Loucy (cell line): Measurements from ENCODE around the gene POT1.

Experiments used
- H2AFZ ChIP-seq: fragments of 200-600 bp; sonication (generic); 2 replicates; pipeline ENCODE4 v1.6.0; 2016; ENCODE audit warnings: antibody characterized with exemption, mild to moderate bottlenecking, low read length, moderate library complexity
- H3F3A ChIP-seq: fragments of 200-600 bp; 2 replicates; pipeline ENCODE4 v1.6.0; 2016; ENCODE audit warnings: antibody characterized with exemption, low read depth, mild to moderate bottlenecking
- H3K27me3 ChIP-seq: fragments of 200-600 bp; sonication (generic); 2 replicates; pipeline ENCODE4 v1.6.1; 2014; ENCODE audit warnings: low read length, mild to moderate bottlenecking; ENCODE audit not compliant: insufficient read depth, poor library complexity, severe bottlenecking
- H3K36me3 ChIP-seq: fragments of 200-600 bp; sonication (generic); 2 replicates; pipeline ENCODE4 v1.6.1; 2016; ENCODE audit warnings: low read length; ENCODE audit not compliant: insufficient read depth
- H3K4me1 ChIP-seq: fragments of 200-600 bp; sonication (generic); 2 replicates; pipeline ENCODE4 v1.5.1; 2014; ENCODE audit warnings: low read length, mild to moderate bottlenecking; ENCODE audit not compliant: insufficient read depth, poor library complexity, severe bottlenecking
- H3K4me2 ChIP-seq: fragments of 200-600 bp; sonication (generic); 2 replicates; pipeline ENCODE4 v1.6.0; 2014; ENCODE audit warnings: antibody characterized with exemption, low read length, low read depth, mild to moderate bottlenecking; ENCODE audit not compliant: poor library complexity, severe bottlenecking
- H3K4me3 ChIP-seq: fragments of 200-600 bp; sonication (generic); 2 replicates; pipeline ENCODE4 v1.5.1; 2014; ENCODE audit warnings: low read length, mild to moderate bottlenecking, mixed read lengths; ENCODE audit not compliant: poor library complexity, severe bottlenecking
- H3K79me2 ChIP-seq: fragments of 200-600 bp; sonication (generic); 2 replicates; pipeline ENCODE4 v1.6.1; 2014; ENCODE audit warnings: low read length; ENCODE audit not compliant: insufficient read depth
- H3K9ac ChIP-seq: fragments of 200-600 bp; sonication (generic); 2 replicates; pipeline ENCODE4 v1.6.0; 2014; ENCODE audit warnings: mild to moderate bottlenecking, low read depth, low read length, moderate library complexity; ENCODE audit not compliant: poor library complexity, severe bottlenecking
- H3K9me2 ChIP-seq: fragments of 200-600 bp; sonication (generic); replicated peaks from 2 replicates; pipeline ENCODE4 v1.6.1; 2016; ENCODE audit warnings: low read depth, low read length, mixed read lengths
- H3K9me3 ChIP-seq: fragments of 200-600 bp; sonication (generic); 2 replicates; pipeline ENCODE4 v1.6.1; 2014; ENCODE audit warnings: mild to moderate bottlenecking, antibody characterized with exemption, low read length, low read depth; ENCODE audit not compliant: insufficient read depth
- H4K20me1 ChIP-seq: fragments of 200-600 bp; sonication (generic); 2 replicates; pipeline ENCODE4 v1.6.0; 2014; ENCODE audit warnings: antibody characterized with exemption, low read length, mild to moderate bottlenecking; ENCODE audit not compliant: insufficient read depth, poor library complexity, severe bottlenecking
- EZH2phosphoT487 ChIP-seq: fragments of 200-600 bp; IDR thresholded peaks from 2 replicates; pipeline ENCODE4 v1.6.1; 2018; ENCODE audit warnings: antibody characterized with exemption, mild to moderate bottlenecking, moderate library complexity, borderline replicate concordance
- TF ChIP-seq, protein P1 (sequence below): fragments of 200-600 bp; sonication (generic); conservative IDR thresholded peaks from 2 replicates; pipeline ENCODE4 v1.5.1; 2014; ENCODE audit warnings: mild to moderate bottlenecking, antibody characterized with exemption, low read length

POT1 gene

DNA sequence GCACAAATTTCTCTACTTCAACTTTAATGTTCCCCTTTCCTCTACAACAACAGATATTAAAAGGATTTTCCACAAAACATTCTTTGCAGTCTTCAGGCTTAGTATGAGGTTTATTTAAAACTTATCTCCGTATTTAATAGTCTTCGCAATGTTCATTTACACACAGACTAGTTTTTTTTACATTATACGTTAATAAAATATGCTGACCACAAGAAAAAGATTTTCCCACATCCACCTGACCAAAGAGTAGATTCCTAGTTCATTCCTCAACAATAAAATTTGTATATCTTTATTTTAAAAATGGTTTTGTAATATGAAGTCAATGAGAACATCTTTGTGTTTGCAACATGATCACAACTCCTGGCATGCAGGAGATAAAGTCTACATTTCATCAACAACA lies 42.4 kb downstream of the POT1 start:
- no peak for TF ChIP-seq EZH2phosphoT487
- TF ChIP-seq, protein P1, sequence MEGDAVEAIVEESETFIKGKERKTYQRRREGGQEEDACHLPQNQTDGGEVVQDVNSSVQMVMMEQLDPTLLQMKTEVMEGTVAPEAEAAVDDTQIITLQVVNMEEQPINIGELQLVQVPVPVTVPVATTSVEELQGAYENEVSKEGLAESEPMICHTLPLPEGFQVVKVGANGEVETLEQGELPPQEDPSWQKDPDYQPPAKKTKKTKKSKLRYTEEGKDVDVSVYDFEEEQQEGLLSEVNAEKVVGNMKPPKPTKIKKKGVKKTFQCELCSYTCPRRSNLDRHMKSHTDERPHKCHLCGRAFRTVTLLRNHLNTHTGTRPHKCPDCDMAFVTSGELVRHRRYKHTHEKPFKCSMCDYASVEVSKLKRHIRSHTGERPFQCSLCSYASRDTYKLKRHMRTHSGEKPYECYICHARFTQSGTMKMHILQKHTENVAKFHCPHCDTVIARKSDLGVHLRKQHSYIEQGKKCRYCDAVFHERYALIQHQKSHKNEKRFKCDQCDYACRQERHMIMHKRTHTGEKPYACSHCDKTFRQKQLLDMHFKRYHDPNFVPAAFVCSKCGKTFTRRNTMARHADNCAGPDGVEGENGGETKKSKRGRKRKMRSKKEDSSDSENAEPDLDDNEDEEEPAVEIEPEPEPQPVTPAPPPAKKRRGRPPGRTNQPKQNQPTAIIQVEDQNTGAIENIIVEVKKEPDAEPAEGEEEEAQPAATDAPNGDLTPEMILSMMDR, result no peak
- Histone ChIP-seq H3K4me1 (no peaks in the 10 kb centered on the region), H3K4me2 (no peak overlapping the region), H3K9ac (no peak overlapping the region), H3K27me3 (no peaks in the 10 kb centered on the region), H3K9me2 (no peaks in the 10 kb centered on the region), H2AFZ (no peak overlapping the region), H3K4me3 (no peak overlapping the region), H3K36me3 (peaks cover 40% of the 10 kb centered on the region), H3K9me3 (no peaks in the 10 kb centered on the region), H4K20me1 (no peaks in the 10 kb centered on the region), H3K79me2 (no peaks in the 10 kb centered on the region), H3F3A (no peaks in the 10 kb centered on the region)

DNA sequence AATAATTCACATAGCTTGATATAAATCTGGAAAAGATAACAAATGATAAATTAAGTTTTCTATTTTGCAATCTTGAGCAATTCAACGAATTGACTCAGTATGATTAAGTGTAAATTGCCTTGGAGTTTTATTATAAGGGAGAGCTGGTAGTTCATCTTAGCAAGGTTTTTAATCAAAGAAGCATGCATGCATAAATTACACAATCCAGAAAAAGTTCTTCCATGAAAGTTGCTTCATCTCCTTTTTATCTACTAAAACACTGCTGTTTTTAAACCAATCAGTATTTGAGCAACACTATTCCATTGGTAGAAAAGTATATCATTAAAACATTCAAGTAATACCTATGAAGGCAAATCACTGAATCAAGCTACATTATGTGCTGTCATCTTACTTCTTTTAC lies 47.6 kb downstream of the POT1 start:
- no peak for TF ChIP-seq EZH2phosphoT487
- TF ChIP-seq, protein P1, result no peak
- Histone ChIP-seq H3K9me3 (no peaks in the 10 kb centered on the region), H3K9me2 (no peaks in the 10 kb centered on the region), H3F3A (no peaks in the 10 kb centered on the region), H3K4me3 (no peak overlapping the region), H3K27me3 (no peaks in the 10 kb centered on the region), H2AFZ (no peak overlapping the region), H3K4me2 (no peak overlapping the region), H3K79me2 (no peaks in the 10 kb centered on the region), H3K9ac (no peak overlapping the region), H4K20me1 (no peaks in the 10 kb centered on the region), H3K36me3 (no peaks in the 10 kb centered on the region), H3K4me1 (no peaks in the 10 kb centered on the region)

DNA sequence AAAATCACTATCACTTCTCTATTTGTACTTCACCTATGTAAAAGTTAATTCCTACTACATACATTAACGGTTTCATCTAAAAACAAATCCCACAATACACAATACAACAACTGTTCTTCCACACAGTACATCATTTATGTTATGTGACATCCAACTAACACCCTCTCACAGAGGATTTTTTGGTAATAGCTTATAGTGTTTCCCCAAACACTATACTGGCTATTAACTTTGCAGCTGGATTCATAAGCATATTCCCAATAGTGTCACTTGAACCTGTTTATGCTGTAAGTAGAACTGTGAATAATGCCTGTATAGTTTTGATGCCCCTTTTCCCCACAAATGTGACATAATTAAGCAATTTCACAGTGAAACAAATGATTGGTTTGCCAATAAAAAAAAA lies 49.9 kb downstream of the POT1 start:
- H3K79me2 ChIP-seq, result no peaks in the 10 kb centered on the region
- no peaks in the 10 kb centered on the region for H3F3A ChIP-seq
- no peaks in the 10 kb centered on the region for H3K27me3 ChIP-seq
- no peak overlapping the region for H2AFZ ChIP-seq
- no peaks in the 10 kb centered on the region for H3K4me1 ChIP-seq
- no peaks in the 10 kb centered on the region for H3K9me3 ChIP-seq
- H3K9ac ChIP-seq, result no peak overlapping the region
- no peak for TF ChIP-seq EZH2phosphoT487
- TF ChIP-seq, protein P1, result no peak
- no peaks in the 10 kb centered on the region for H3K9me2 ChIP-seq
- H3K4me3 ChIP-seq, result no peak overlapping the region
- no peak overlapping the region for H3K4me2 ChIP-seq
- no peaks in the 10 kb centered on the region for H4K20me1 ChIP-seq
- no peaks in the 10 kb centered on the region for H3K36me3 ChIP-seq
